Limb (tissue), 2 donors: Measurements from ENCODE around the gene MRGPRD.

Experiments
- DNase-seq, 2 donors: peaks; one replicate each; pipeline ENCODE4 v3.0.0-alpha.2; 2016; ENCODE audit errors: extremely low spot score in 2 of 2

MRGPRD gene

DNA sequence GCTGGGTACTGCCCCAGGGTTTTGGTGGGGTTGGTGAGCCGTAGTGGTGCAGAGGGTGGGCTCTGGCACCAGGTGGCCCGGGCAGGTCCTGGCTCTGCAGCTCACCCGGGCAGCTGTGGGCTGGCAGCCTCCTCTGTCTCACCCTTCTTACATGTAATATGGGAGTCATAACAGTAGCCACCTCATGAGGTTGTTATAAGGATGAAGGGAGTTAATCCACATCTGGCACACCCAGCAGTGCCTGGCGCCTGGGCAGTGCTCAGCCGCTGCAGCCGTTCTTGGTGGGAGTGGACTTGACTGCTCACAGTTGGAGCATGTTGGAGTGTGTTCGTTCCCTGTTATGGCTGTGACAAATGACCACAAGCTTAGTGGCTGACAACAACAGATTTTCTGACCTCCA is 48.4 kb downstream of the MRGPRD start:
- DNase-seq, result no peak

DNA sequence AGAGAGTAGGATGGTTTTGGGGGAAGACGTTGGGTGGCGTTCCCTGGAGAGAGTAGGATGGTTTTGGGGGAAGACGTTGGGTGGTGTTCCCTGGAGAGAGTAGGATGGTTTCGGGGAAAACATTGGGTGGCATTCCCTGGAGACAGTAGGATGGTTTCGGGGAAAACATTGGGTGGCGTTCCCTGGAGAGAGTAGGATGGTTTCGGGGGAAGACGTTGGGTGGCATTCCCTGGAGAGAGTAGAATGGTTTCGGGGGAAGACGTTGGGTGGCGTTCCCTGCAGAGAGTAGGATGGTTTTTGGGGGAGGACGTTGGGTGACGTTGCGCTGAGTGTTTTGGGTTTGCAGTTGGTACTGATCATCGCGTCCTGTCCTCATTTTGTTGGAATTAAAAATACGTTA is 48.9 kb downstream of the MRGPRD start:
- no peak for DNase-seq

GRCh38 chr11:68930991-68931855 is 49.6 kb downstream of the MRGPRD start:
- no peak for DNase-seq
